H9 (cell line): ENCODE results near the gene FXYD7. TPM values are rescaled to one million over a fixed set of nuclear protein-coding genes. Genes with fewer than 3 reads are reported as not detected.

Source experiments
- DNase-seq: peaks from one replicate; pipeline ENCODE4 v3.0.0-alpha.2; 2017
- H2AFZ ChIP-seq: one replicate; pipeline ENCODE4 v1.6.1; 2013; ENCODE audit warnings: mild to moderate bottlenecking, low read length, control low read depth, moderate library complexity
- H2AK5ac ChIP-seq: 2 replicates; pipeline ENCODE4 v1.6.1; 2013; ENCODE audit warnings: low read length, control low read depth, mixed read lengths; ENCODE audit not compliant: insufficient read length
- H2BK120ac ChIP-seq: one replicate; pipeline ENCODE4 v1.6.1; 2013; ENCODE audit warnings: low read depth, mild to moderate bottlenecking, low read length, control low read depth, inconsistent platforms; ENCODE audit not compliant: poor library complexity, severe bottlenecking
- H2BK12ac ChIP-seq: 2 replicates; pipeline ENCODE4 v1.6.1; 2013; ENCODE audit warnings: low read length, control low read depth, mixed read lengths, low read depth; ENCODE audit not compliant: insufficient read length
- H2BK15ac ChIP-seq: 2 replicates; pipeline ENCODE4 v1.6.1; 2013; ENCODE audit warnings: low read depth, low read length, control low read depth
- H2BK20ac ChIP-seq: one replicate; pipeline ENCODE4 v1.6.1; 2013; ENCODE audit warnings: low read depth, mild to moderate bottlenecking, low read length, control low read depth, inconsistent platforms; ENCODE audit not compliant: poor library complexity, severe bottlenecking
- H2BK5ac ChIP-seq: 2 replicates; pipeline ENCODE4 v1.6.1; 2013; ENCODE audit warnings: low read length, control low read depth, mixed read lengths; ENCODE audit not compliant: insufficient read length
- H3K14ac ChIP-seq: 2 replicates; pipeline ENCODE4 v1.6.1; 2013; ENCODE audit warnings: low read length, control low read depth; ENCODE audit not compliant: insufficient read depth
- H3K18ac ChIP-seq: 2 replicates; pipeline ENCODE4 v1.6.1; 2013; ENCODE audit warnings: low read depth, mild to moderate bottlenecking, mixed read lengths, low read length, control low read depth; ENCODE audit not compliant: insufficient read length
- H3K23ac ChIP-seq: 2 replicates; pipeline ENCODE4 v1.6.1; 2013; ENCODE audit warnings: low read length, control low read depth, mixed read lengths, low read depth; ENCODE audit not compliant: insufficient read length
- H3K23me2 ChIP-seq: 2 replicates; pipeline ENCODE4 v1.6.1; 2013; ENCODE audit warnings: low read depth, mild to moderate bottlenecking, mixed read lengths, low read length, control low read depth; ENCODE audit not compliant: insufficient read length, poor library complexity, severe bottlenecking
- H3K27ac ChIP-seq: 2 replicates; pipeline ENCODE4 v1.5.1; 2013; ENCODE audit warnings: low read length, control low read depth, mixed read lengths, low read depth; ENCODE audit not compliant: insufficient read length
- H3K27me3 ChIP-seq: 2 replicates; pipeline ENCODE4 v1.6.1; 2013; ENCODE audit warnings: low read length, control low read depth, inconsistent platforms; ENCODE audit not compliant: insufficient read depth
- H3K4ac ChIP-seq: 2 replicates; pipeline ENCODE4 v1.6.1; 2013; ENCODE audit warnings: low read depth, mild to moderate bottlenecking, control low read depth, inconsistent platforms, low read length, moderate library complexity
- H3K4me1 ChIP-seq: 2 replicates; pipeline ENCODE4 v1.6.1; 2013; ENCODE audit warnings: low read length, control low read depth, inconsistent platforms; ENCODE audit not compliant: insufficient read depth
- H3K4me2 ChIP-seq: 2 replicates; pipeline ENCODE4 v1.6.1; 2013; ENCODE audit warnings: low read length, control low read depth, mixed read lengths; ENCODE audit not compliant: insufficient read length, insufficient read depth
- H3K56ac ChIP-seq: 2 replicates; pipeline ENCODE4 v1.6.1; 2013; ENCODE audit warnings: low read depth, mild to moderate bottlenecking, mixed read lengths, low read length, control low read depth; ENCODE audit not compliant: insufficient read length
- H3K79me1 ChIP-seq: 2 replicates; pipeline ENCODE4 v1.6.1; 2013; ENCODE audit warnings: low read depth, mild to moderate bottlenecking, moderate library complexity, low read length, control low read depth, inconsistent platforms; ENCODE audit not compliant: insufficient read depth, poor library complexity, severe bottlenecking
- H3K79me2 ChIP-seq: 2 replicates; pipeline ENCODE4 v1.6.1; 2013; ENCODE audit warnings: low read length, control low read depth, inconsistent platforms; ENCODE audit not compliant: insufficient read depth
- H3K9ac ChIP-seq: 2 replicates; pipeline ENCODE4 v1.6.1; 2013; ENCODE audit warnings: low read length, control low read depth, mixed read lengths; ENCODE audit not compliant: insufficient read length; ENCODE audit errors: extremely low read depth
- H3K9me3 ChIP-seq: one replicate; pipeline ENCODE4 v1.6.1; 2013; ENCODE audit warnings: low read depth, low read length, inconsistent platforms; ENCODE audit not compliant: control insufficient read depth
- H3T11ph ChIP-seq: one replicate; pipeline ENCODE4 v1.6.1; 2013; ENCODE audit warnings: mild to moderate bottlenecking, low read length, control low read depth, inconsistent platforms
- H4K20me1 ChIP-seq: one replicate; pipeline ENCODE4 v1.6.1; 2013; ENCODE audit not compliant: control insufficient read depth, insufficient read length, insufficient read depth
- H4K5ac ChIP-seq: 2 replicates; pipeline ENCODE4 v1.6.1; 2013; ENCODE audit warnings: low read depth, mild to moderate bottlenecking, mixed read lengths, low read length, control low read depth; ENCODE audit not compliant: insufficient read length
- H4K8ac ChIP-seq: replicated peaks from 2 replicates; pipeline ENCODE4 v1.6.1; 2013; ENCODE audit warnings: low read length, control low read depth, mixed read lengths, low read depth; ENCODE audit not compliant: insufficient read length
- H4K91ac ChIP-seq: 2 replicates; pipeline ENCODE4 v1.6.1; 2013; ENCODE audit warnings: low read depth, mild to moderate bottlenecking, moderate library complexity, mixed read lengths, low read length, control low read depth; ENCODE audit not compliant: insufficient read length
- H3K27ac Mint-ChIP-seq, 3 experiments: 2 replicates in 2 of 3; 3 replicates in 1 of 3; pipeline ENCODE4 v1.8.0; 2020 to 2021; ENCODE audit warnings: mixed read lengths in 3 of 3, mild to moderate bottlenecking in 1 of 3, moderate library complexity in 1 of 3
- H3K27me3 Mint-ChIP-seq: 2 replicates; pipeline ENCODE4 v1.8.0; 2021; ENCODE audit warnings: low read depth, mild to moderate bottlenecking, moderate library complexity, mixed read lengths
- H3K36me3 Mint-ChIP-seq, 3 experiments: 2 replicates in 2 of 3; 3 replicates in 1 of 3; pipeline ENCODE4 v1.8.0; 2020 to 2021; ENCODE audit warnings: low read depth in 3 of 3, mixed read lengths in 3 of 3; ENCODE audit not compliant: insufficient read depth in 1 of 3
- H3K4me1 Mint-ChIP-seq, 2 experiments: 2 replicates each; pipeline ENCODE4 v1.8.0; 2020; ENCODE audit warnings: mixed read lengths in 2 of 2
- H3K4me3 Mint-ChIP-seq, 2 experiments: 2 replicates in 1 of 2; 3 replicates in 1 of 2; pipeline ENCODE4 v1.8.0; 2020 to 2021; ENCODE audit warnings: mild to moderate bottlenecking in 2 of 2, mixed read lengths in 2 of 2, moderate library complexity in 1 of 2
- H3K9me3 Mint-ChIP-seq, 2 experiments: 2 replicates in 1 of 2; 3 replicates in 1 of 2; pipeline ENCODE4 v1.8.0; 2020; ENCODE audit warnings: mild to moderate bottlenecking in 2 of 2, mixed read lengths in 2 of 2, moderate library complexity in 1 of 2
- WGBS: extraction: QIAGEN DNeasy Blood & Tissue Kit; methylation state at CpG from one replicate; pipeline ENCODE4 v1.1.7; 2013; ENCODE audit warnings: missing lambda C conversion rate, low lambda C conversion rate, mixed read lengths; ENCODE audit not compliant: insufficient read length; ENCODE audit errors: extremely low coverage; 5-methylcytosine and 5-hydroxymethylcytosine counted together
- total RNA-seq: library from RNA; stranded (reverse); gene quantifications from 2 replicates; pipeline ENCODE4 v1.2.1, GENCODE V29; 2021
- TF ChIP-seq, protein P1 (sequence below): fragments of 200-600 bp; sonication (generic); conservative IDR thresholded peaks from 3 replicates; pipeline ENCODE4 v1.8.0; 2021; ENCODE audit warnings: antibody characterized with exemption, mild to moderate bottlenecking

The FXYD7 gene
- total RNA-seq, 1 experiment from 2014 or later, result 9.0 TPM

DNA sequence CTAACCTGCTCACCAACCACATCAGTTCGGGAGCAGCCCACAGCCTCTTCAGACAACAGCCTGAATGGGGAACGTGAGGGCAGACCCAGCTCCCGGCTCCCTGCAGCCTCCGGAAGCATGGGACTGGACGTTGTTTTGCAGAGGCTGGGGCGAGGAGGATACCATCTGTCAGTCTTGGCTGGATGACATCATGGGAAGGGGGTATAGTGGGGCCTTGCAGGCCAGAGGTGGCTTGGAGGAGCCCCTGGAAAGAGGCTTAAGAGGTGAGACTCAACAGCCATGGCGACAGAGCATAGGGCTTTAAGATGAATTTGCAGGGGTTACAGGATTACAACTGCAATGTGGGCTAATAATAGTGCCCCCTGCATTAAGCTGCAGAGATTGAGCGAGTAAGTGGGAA is 25.9 kb upstream of the FXYD7 start:
- H3K4ac ChIP-seq, result no peak overlapping the region
- no peak overlapping the region for H2BK12ac ChIP-seq
- no peak overlapping the region for H3K18ac ChIP-seq
- no CpG with 5 or more reads among the region's 8 CpGs for WGBS
- H3K14ac ChIP-seq, result no peak overlapping the region
- no peak overlapping the region for H2BK20ac ChIP-seq
- no peak overlapping the region for H3K27ac ChIP-seq
- TF ChIP-seq, protein P1, sequence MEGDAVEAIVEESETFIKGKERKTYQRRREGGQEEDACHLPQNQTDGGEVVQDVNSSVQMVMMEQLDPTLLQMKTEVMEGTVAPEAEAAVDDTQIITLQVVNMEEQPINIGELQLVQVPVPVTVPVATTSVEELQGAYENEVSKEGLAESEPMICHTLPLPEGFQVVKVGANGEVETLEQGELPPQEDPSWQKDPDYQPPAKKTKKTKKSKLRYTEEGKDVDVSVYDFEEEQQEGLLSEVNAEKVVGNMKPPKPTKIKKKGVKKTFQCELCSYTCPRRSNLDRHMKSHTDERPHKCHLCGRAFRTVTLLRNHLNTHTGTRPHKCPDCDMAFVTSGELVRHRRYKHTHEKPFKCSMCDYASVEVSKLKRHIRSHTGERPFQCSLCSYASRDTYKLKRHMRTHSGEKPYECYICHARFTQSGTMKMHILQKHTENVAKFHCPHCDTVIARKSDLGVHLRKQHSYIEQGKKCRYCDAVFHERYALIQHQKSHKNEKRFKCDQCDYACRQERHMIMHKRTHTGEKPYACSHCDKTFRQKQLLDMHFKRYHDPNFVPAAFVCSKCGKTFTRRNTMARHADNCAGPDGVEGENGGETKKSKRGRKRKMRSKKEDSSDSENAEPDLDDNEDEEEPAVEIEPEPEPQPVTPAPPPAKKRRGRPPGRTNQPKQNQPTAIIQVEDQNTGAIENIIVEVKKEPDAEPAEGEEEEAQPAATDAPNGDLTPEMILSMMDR, result no peak
- no peak overlapping the region for H3T11ph ChIP-seq
- no peak overlapping the region for H4K91ac ChIP-seq
- no peaks in the 10 kb centered on the region for H3K79me1 ChIP-seq
- no peak overlapping the region for H4K8ac ChIP-seq
- Mint-ChIP-seq H3K4me1 (peaks cover 31 to 44% of the 10 kb centered on the region in 2 experiments), H3K4me3 (no peak overlapping the region), H3K27me3 (peaks cover 9% of the 10 kb centered on the region), H3K36me3 (no peaks in the 10 kb centered on the region; a peak in 1 of 7 replicates), H3K9me3 (no peaks in the 10 kb centered on the region), H3K27ac (no peak overlapping the region)
- no peak overlapping the region for H3K9ac ChIP-seq
- H4K5ac ChIP-seq, result no peak overlapping the region
- H3K23ac ChIP-seq, result no peak overlapping the region
- H3K9me3 ChIP-seq, result no peaks in the 10 kb centered on the region
- H2BK15ac ChIP-seq, result no peak overlapping the region
- H2BK5ac ChIP-seq, result no peak overlapping the region
- H4K20me1 ChIP-seq, result no peaks in the 10 kb centered on the region
- H3K4me1 ChIP-seq, result no peaks in the 10 kb centered on the region
- no peaks in the 10 kb centered on the region for H3K23me2 ChIP-seq
- H2AFZ ChIP-seq, result no peak overlapping the region
- H3K56ac ChIP-seq, result no peak overlapping the region
- no peak overlapping the region for H3K4me2 ChIP-seq
- DNase-seq, result no peak
- no peak overlapping the region for H2BK120ac ChIP-seq
- H3K27me3 ChIP-seq, result no peaks in the 10 kb centered on the region
- H2AK5ac ChIP-seq, result no peak overlapping the region
- H3K79me2 ChIP-seq, result no peaks in the 10 kb centered on the region
